ENCODE measurements around the gene SRCIN1.
A peak's percentile ranks its signal among the peaks of the same experiment; 100 is the strongest.
"Not testable (repeated sequence)": the region's sequence is repeated elsewhere in the genome, so short reads cannot be mapped to it uniquely, and the experiment has no call there.

Gene SRCIN1

DNA sequence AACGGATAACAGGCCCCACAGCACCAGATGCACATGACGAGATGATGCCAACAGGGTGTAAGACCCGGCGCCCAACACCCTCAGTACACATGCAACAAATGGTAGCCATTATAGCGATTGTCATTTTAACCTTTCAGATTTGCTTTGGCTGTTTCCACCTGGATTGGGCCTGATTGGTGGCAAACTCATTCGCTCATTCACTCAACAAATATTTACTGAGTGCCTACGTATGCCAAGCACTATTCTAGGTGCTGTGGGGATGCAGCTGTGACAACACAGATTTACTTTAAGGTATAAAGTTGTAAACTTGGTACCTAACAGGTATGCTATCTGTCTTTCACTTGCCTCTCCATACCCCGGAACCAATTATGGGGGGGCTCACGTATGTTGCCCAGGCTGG, 66.8 kb downstream of the SRCIN1 start:
- no peak for DNase-seq

DNA sequence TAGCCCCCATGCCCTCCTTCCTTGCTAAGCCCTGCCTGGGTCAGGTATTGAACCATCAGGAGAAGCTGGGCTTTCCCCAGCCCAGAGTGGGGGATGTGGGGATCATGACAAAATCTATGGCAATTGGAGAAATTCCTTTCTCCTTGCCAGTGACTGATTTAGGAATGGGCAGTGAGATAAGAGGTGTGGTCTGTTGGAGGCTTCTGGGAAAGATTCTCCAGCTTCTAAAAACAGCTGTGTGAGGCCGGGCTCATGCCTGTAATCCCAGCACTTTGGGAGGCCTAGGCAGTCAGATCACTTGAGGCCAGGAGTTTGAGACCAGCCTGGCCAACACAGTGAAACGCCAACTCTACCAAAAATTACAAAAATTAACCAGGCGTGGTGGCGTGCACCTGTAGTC, 69.1 kb downstream of the SRCIN1 start:
- no peak for DNase-seq

DNA sequence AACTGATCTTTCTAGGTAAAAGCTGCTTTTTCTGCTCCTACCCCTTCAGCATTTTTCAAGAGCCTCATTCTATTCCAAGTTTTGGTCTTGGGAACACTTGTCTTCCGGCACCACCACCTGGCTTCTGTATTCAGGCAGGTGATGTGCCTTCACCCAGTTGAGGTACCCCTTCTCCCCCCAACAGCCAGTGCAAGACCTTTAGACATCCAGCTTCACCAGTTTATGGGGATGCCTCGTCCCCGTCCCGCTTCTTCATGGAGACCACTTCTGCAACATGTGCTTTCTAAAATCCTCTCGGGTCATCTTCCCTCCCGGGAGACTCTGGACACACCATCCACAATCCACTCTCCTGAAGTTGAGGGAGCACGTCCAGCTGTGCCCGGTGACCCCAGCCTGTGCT, 69.9 kb downstream of the SRCIN1 start:
- no peak for DNase-seq

DNA sequence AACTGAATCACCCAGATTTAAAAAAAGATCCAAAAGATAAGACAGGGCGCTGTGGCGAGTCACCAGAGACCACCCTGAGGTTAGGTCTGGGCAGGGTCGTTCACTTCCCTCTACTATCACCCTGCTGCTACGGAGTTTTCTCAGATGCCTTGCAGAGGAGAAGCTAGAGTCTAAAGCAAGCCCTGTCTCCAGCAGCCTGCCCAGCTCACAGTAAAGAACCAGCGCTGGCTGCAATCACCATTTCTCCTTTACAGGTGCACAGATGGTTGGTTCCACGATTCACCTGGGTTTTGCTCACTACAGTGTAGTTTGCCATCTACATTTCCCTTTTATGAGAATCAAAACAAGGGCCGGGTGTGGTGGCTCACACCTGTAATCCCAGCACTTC, 71.3 kb downstream of the SRCIN1 start:
- no peak for DNase-seq

DNA sequence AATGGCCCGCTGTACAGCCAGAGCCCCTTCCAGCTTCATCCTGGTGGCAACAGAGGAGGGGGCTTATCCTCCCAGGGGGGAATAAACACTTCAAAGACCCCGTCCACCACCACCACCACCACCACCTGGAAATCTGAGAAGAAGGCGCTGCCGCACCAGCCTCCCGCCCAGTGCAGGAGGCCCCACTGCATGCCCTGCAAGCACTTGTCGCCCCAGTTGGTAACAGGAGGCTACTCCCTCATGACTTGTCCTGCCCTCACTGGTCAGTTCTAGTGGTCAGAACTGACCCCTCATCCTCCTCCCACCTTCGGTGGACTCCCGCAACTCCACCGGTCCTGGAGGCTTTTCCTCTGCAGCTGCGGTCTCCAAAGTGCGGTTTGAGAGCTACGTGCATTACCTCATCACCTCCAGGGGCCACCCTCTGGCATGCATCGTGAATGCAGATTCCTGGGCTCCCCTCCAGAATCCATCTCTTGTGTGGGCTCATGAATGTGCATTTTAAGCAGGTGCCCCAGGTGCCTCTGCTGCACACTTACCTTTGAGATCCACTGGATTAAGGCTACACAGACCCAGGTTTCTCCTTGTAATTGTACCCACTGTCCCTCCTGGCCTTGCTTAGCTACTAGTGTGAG, 71.8 kb downstream of the SRCIN1 start:
- DNase-seq, result no peak

DNA sequence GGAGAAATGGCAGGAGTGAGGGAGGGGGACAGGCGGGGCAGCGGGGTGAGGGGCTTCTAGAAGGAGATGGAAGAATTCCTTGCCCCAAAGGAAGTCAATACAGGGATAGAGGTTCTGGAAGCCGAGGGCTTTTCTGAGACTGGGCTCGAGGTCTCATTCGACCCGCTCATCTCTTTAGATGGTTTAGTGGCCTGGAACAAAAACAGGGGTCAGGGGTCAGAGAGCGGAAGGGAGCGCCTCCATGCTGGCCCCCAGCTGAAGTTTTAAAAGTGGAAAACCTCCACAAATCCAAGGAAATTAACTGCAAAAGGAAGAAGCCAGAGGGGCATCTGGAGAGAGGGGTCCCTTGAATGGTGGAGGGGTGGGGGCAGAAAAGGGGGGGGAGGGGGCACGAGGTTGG, 72.5 kb downstream of the SRCIN1 start:
- no peak for DNase-seq

DNA sequence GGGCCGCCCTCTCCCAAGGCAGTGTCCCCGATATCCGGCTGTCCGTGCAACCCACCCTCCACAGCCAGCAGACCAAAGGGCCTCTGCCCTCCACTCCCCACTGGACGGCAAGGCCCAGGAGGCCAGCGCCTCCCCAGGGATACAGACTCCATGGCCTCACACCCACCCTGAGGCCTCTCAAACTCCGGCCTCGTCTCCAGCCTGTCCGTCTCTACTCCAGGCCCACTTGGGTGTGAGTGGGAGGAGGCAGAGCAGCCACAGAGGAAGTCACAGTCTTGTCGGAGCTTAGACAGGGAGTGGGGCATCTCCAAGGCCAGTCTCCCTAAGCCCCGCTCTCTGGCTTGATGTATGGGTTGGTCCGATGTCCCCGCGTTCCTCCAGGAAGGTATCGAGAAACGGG, 73.3 kb downstream of the SRCIN1 start:
- no peak for DNase-seq

DNA sequence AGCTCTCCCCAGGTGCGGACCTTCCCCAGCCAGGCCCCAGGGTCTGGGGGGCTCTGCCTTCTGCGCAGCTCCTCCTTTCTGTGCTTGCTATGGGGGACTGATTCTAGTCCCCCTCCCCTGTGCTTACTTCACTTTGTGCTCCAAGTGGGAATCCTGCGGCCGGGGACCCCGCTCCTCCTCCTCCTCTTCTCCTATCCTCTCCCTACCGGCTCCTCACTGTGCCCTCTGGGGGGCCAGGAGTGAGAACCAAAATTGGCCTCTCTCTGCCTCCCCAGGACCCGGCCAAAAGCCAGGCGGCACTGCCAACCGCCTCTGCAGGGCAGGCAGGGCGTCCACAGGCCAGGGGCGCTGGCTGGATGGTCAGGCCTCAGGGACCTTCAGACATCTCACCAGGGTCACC, 74.0 kb downstream of the SRCIN1 start:
- not testable (repeated sequence) for DNase-seq

DNA sequence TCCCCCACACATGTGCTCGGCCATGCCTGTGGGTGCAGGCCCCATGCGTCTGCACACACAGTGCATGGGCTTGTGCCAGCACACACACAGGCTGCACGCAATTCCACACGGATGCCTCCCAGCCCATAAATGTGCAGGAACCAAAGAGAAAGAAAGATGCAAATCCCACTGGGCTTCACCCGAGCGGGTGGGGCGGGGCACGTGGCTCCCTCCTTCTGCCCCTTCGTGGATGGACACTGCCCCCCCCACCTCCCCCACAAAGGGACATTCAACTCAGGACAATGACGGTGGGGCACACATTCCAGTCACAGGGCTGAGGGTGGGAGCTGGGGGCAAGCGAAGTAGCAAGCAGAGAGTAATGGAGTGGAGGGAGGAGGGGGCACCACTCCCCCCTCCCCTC, 74.9 kb downstream of the SRCIN1 start:
- not testable (repeated sequence) for DNase-seq

DNA sequence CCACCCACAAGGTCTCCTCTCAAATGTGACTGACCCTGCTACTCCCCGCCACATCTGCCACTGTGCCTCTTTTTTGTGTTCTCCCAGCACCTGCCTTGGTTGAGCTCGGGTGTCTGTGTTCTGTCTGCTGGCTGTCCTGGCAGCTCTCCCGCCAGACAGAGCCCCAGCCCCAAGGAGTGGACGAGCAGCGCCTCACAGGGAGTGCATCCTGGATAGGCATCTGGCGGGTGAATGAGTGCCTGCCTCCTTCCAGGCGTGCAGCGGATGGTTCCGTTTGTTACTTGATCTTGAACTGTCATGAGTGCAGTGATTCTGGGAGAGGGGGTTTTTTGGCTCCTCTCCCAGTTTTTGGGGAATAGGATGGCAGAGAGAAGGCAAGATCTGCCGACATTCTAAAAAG, 77.6 kb downstream of the SRCIN1 start:
- DNase-seq, result not testable (repeated sequence)

DNA sequence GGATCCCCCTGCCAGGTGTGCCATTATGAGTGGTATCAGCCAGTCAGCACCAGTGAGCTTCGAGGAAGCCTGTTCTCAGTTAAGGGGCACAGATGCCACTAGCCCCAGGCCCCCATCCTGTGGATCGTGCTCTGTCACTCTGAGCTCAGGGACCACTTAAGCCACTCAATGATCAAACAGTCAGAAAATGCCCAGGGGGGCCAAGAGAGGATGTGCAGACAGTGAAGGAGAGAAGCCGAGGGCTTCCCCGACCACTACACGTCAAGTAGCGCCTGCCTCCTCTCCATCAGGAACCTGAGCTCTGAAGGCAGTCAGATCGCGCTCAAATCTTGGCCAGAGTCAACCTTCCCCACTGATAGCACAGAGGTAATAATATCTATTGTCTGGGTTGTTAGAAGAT, 79.2 kb downstream of the SRCIN1 start:
- DNase-seq, result not testable (repeated sequence)

DNA sequence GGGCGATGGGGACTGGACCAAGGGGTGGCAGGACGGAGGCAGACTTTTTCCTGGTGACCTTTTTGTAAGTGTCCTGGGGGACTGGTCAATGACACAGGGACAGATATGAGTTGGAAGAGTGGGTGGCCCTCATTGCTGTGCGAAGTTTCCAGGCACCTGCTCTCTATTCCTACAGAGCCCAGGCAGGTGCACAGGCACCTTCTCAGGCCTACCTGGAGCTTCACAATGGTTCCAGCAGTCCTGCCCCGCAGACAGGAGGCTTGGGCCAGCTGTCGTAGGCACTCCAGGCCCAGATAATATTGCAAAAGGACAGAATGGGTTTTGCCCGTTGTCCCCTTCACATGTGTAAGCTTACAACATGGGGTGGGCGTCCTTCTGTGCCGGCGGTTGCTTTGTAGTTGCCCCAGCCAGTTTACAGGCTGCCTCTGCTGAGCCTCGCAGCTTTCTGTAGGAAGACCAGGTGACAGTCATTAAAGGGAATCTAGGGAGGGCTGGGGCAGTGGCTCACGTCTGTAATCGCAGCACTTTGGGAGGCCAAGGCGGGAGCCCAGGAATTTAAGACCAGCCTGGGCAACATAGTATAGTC, 93.2 kb downstream of the SRCIN1 start:
- no peak for DNase-seq

DNA sequence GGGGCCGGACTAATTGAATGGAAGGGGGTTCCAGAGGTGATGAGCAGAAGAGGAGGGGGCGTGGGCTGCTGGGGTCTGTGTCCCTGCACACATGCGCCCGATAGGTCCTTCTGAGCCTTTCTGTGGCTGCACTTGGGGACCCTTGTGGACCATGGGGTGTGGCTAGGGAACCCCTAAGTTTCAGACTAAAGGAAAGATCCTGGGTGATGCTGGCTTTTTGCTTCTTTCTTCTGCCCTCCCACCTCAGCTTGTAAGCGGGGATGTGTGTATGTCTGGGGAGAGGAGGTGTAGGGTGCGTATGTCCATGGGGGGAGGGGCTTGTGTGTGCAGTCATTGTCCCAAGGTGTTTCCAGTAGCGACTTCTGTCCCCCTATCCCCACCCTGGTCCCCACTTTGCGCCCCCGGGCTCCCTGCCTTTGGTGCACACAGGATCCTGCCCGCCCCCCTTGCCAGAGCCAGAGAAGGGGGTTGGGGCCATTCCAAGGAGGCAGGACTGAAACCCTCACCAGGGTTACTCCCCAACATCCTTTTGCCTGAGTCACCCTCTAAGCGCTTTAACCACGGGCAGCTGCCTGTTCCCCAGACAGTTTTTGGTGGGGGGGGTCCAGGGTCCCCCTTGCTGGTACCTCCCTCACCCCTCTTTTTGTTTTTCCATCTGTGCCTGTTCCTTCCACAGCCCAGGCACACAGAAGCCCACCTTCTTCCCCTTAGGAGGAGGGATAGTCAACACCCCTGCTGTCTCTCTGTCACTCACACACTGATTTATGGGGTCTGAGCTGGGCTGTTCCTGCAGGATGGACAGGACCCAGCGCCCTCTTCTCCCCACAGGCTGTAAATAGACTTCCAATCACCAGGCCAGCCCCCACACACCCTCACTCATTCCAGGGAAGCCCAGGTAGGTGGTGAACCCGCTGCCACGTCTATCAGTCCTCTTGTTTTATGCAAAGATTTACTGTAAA, 94.3 kb downstream of the SRCIN1 start:
- DNase-seq, result peak; percentile 84

DNA sequence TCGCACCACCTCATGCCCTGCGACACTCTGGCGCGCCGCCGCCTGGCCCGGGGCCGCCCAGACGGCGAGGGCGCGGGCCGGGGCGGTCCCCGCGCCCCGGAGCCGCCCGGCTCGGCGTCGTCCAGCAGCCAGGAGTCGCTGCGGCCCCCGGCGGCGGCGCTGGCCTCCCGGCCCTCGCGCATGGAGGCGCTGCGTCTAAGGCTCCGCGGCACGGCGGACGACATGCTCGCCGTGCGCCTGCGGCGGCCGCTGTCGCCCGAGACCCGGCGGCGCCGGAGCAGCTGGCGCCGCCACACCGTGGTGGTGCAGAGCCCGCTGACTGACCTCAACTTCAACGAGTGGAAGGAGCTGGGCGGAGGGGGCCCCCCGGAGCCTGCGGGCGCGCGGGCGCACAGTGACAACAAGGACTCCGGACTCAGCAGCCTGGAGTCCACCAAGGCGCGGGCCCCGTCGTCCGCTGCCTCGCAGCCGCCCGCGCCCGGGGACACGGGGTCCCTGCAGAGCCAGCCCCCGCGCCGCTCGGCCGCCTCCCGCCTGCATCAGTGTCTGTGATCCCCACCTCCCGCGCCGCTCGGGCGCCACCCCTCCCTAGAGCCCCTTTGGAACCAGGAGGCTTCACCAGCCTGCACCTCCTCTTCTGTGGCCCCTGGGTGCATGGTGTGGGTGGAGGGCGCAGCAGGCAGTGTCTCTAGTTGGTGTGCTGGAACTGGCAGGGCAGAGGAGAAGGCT, 95.2 kb downstream of the SRCIN1 start:
- DNase-seq, result peak; percentile 61

DNA sequence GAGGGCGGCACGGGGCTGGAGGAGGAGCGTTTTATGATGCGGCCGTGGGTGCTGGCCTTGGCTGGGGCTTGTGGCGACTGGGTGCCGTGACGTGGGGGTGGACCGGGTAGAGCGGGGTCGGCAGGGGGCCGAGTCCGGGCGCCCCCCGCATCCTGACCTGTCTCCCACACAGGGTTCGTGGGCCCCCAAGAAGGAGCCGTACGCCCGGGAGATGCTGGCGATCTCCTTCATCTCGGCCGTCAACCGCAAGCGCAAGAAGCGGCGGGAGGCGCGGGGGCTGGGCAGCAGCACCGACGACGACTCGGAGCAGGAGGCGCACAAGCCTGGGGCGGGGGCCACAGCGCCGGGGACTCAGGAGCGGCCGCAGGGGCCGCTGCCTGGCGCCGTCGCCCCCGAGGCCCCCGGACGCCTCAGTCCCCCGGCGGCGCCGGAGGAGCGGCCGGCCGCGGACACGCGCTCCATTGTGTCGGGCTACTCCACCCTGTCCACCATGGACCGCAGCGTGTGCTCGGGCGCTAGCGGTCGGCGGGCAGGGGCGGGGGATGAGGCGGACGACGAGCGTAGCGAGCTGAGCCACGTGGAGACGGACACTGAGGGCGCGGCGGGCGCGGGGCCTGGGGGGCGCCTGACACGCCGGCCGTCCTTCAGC, 95.9 kb downstream of the SRCIN1 start:
- peak; percentile 31 for DNase-seq

DNA sequence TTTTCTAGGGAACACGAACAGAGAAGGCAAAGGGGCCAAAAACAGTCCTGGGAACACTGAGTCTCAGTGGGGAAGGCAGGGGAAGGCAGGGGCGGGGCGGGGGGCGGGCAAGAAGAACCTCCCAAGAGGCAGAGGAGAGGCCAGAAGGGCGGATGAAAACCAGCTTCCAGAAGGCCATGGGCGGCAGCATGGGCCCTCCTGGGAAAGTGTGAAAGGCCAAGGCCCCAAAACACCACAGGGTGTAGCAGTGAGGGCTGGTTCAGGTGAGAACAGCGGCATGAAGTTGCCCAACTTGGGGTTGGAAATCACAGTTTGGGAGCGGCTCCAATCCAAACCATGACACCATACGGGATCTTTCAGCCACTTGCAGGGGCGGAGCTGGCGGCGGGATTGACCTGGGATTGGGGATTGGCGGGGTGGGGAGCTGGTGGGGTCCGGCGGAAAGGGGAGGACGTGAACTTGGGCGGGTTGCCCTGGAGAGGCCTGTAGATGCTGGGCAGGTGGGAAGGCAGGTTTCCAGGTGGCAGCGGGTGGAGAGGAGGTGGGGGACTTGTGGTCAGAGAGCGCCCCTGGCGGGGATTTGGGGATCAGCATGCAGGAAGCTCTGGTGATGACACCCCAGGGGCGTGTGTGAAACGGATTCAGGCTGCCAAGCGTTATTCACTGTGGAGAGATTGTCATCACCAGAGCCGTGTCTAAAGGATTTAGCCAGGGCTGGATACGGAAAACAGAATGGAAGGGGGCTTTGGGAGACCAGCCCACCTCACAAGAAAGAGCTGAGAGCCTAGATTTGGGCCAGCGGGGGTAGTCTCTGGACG, 96.6 kb downstream of the SRCIN1 start:
- peak; percentile 93 for DNase-seq

DNA sequence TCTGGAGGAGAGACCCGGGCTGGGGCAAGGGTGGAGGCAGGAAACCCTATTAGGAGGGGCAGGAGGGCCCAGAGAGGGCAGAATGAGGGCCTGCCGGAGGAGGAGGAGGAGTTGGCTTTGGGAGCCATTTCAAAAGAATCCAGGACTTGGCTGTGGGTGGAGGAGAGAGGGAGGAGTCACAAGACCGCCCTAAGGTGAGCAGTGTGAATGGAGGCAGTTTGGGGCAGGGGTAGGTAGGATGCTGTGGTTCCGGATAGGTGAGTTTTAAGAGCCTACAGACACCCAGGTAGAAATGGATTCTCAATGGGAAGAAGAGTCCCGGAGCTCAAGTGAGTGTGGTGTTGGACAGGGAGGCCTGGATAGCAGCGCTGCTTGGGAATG, 97.2 kb downstream of the SRCIN1 start:
- no peak for DNase-seq

DNA sequence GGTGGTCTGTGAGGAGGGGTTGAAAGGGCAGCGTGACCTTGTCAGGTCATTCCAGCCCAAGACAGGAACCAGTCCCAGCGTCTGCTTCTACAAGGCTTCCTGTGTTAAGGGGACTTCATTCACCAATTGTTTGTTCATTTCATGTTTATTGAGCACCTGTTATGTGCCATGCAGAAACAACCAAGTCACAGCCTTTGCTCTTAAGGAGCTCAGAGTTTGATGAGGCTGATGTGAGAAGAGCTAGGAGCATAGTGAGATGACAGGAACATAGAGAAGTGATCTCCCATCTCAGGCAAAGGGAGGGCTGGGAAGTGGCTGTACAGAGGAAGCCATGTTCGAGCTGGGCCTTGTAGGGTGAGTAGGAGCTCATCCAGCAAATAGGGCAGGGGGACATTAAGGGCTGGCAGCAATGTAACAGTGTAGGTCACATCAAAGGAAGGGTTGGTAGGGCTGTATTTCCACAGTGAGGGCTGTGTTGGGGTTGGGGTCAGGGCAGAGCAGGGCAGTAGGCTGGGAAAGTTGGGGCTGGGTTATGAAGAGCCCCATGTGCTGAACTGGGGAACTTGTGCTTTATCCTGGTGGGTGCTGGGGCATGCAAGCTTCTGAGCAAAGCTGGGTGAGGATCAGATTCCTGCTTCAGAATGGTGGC, 97.7 kb downstream of the SRCIN1 start:
- DNase-seq, result no peak

DNA sequence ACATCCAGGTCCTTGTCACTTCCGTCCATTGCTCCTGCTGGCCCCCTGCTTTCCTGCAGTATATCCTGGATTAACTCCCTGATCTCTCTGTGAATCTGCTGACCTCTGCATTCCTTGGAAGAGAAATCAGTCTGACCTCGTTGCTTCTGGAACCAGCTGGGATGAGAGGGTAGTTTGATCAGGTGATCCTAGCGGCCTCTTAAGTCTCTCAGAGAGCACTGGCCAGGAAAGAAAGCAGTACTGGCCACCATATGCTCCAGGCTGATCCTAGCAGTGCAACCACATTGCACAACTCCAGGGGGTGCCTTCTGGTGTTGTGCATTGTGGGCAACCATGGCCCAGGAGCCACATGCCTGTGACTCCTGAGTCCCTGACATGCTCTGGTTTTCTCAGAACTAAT, 98.3 kb downstream of the SRCIN1 start:
- DNase-seq, result no peak

DNA sequence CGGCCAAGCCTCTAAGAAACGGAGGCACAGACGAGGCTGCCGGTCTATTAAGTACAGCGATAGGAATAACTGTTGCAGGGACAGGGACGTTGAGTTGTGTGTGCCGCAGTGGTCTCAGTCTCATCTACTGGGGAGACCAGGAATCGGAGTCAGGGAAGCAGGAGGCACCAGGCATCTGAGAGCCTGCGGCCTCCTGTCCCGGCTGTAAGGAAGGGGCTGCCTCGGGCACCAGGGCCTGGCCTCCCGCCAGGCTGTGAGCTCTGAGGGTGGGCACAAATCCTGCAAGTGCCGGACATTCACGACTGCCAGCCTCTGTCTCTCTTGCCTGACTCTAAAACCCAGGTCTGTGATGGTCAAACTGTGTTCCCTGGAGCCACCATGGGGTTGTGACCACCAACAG, 101.5 kb downstream of the SRCIN1 start:
- DNase-seq, result no peak

DNA sequence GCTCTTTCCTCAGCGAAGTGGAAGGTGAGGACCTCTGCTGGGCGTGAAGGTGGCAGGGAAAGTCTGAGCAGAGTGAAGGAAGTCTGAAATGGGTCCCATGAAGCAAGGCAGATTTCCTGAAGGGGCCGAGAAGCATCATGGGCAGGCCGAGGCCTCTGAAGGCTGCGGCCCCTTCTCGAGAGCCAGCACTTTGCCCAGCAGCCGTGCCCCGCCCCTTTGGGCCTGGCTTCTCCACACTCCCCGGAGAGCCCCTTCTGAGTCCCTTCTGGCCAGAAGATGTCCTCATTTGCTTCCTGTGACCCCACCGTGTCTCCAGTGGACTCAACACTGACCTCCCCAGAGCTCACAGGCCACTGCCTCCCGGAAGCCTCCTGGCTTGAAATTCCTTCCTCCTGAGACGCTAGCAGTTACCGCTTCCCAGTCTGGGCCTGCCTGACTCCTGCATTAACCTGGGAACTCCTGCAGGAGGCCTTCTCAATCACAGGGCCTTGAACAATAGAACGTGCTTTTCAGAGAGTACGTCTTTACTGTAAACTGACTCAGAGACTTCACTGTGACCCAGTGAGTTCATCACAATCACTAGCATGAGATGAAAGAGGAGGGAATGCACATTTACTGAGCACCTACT, 102.4 kb downstream of the SRCIN1 start:
- not testable (repeated sequence) for DNase-seq
